Middle frontal gyrus (tissue), 1 donor: Measurements from ENCODE around the gene CBFA2T2.

Experiments used
- DNase-seq: peaks from one replicate; pipeline ENCODE4 v3.0.0-alpha.2; 2015; ENCODE audit warnings: low spot score; ENCODE audit errors: extremely low spot score

The CBFA2T2 gene

GRCh38 chr20:33664762-33665144 is 174.9 kb downstream of the CBFA2T2 start:
- no peak for DNase-seq

- peak; percentile 89 for DNase-seq
These were observed 176.7 kb downstream of the CBFA2T2 start, which contains the start of gene ACTL10 for GRCh38 chr20:33666293-33667244. Gene ACTL10 (plus strand): TSS chr20:33666943. CDS start chr20:33667498, 555 bp downstream.

DNA sequence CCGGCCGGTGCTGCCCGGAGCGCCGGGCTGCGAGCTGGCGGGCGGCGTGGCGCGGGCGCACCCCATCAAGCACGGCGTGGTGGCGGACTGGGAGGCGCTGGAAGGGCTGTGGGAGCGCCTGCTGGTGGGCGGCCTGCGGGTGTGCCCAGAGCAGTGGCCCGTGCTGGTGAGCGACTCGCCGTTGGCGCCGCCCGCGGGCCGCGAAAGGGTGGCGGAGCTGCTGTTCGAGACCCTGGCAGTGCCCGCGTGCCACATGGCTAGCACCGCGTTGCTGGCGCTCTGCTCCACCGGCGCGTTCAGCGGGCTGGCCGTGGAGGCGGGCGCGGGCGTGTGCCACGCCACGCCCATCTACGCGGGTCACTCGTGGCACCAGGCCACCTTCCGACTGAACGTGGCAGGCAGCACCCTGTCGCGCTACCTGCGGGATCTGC is 177.4 kb downstream of the CBFA2T2 start:
- no peak for DNase-seq

DNA sequence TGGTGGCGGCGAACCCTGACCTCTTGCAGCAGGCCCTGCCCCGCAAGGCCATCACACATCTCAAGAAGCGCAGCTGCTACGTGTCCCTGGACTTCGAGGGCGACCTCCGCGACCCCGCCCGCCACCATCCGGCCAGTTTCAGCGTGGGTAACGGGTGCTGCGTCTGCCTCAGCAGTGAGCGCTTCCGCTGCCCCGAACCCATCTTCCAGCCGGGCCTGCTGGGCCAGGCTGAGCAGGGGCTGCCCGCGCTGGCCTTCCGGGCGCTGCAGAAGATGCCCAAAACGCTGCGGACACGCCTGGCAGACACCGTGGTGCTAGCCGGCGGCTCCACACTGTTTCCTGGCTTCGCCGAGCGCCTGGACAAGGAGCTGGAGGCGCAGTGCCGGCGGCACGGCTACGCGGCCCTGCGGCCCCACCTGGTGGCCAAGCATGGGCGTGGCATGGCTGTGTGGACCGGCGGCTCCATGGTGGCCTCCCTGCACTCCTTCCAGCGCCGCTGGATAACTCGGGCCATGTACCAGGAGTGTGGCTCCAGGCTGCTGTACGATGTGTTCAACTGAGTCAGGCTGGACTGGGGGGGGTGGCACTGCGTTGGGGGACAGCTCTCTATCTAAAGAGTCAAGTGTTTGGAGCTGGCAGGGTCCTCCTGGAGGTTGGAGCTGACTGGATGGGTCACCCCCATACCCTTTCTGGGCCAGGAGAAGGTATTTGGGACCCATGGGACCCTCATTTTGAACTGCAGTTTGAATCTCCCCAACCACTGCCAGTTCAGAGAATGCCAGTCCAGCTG is 178.0 kb downstream of the CBFA2T2 start:
- DNase-seq: peak; percentile 51

- DNase-seq: no peak
These were observed 178.7 kb downstream of the CBFA2T2 start for GRCh38 chr20:33668466-33669155.

DNA sequence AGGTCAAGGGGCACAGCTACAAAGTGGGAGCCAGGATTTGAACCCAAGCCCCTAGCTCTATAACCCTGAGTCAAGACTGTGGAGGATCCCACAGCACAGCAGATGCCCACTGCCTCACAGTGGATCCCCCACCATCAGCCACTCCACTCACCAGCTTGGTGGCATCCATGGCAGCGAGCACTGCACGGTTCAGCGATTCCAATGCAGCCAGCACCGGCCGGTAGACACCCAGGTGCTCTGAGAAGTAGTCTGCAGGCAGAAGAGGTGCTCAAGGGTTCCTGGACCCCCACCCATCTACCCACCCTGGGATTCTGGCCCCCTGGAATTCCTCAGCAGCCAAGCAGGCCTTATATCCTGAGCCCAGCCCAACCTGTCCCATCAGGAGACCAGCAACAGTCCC is 179.3 kb downstream of the CBFA2T2 start:
- no peak for DNase-seq

DNA sequence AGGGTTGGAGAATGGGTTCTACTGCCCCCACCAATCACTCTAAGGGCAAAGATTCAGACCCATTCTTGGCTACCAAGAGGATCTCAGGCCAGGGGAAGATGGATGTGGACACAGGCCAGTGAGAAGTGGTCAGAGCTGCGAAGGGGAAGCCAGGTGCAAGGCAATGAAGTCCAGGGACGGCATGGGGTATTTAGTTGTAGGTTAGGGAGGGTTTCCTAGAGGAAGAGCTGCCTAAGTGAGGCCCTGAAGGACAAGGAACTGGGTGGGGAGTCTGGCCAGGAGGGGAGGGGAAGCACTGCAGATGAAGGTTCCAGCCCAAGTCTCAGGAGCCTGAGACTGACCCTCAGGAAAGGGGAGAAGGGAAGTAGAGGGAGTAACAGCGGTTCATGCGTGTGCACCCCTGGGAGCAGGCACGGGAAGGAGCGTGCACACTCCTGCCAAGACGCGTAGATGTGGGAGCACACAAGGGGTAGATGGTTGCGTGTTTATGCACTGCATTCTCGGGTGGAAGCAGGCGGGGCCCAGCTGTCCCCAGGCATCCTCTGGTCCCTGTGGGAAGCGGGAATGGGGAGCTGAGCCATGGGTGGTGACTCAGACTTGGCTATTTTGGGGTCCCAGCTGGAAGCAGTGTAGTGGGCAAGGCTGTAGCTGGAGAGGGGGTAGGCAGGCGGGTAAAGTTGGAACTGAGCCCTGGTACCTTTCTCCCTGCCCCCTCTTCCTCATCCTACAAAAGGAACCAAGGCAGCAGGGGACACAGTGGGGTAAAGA is 180.2 kb downstream of the CBFA2T2 start:
- DNase-seq: peak; percentile 73

DNA sequence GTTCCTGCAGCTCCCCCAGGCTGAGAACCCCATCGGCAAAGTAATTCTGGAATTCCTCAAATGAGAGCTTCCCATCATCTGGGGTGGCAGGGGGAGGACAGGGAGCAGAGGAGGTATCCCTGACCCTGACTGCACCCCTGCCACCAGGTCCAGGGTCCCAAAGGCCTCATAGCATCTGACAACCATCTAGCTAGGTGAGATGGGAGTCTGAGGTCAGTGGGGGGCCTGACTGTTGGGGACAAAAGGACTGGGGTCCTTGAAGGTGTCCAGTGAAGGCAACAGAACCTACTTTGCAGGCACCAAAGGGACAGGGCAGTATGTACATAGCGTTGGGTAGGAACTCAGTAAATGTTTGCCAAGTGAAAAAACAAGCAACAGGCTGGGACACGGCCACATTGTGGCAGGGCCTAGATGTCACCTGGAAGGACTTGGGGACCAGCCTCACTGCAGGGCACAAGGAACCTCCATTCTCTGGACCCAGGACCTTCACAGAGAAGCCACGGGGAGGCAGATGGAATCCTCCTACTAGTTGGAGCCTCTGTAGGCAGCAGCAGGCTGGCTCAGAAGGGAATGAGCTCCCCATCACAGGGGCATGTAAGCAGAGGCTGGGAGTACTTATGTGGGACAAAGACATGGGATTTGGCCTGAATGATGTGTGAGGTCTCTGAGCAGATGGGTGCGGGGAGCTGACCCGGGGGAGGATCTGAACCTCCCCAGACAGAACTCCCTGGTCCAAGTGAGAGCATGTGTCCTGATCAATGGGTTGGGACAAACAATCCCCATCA is 181.0 kb downstream of the CBFA2T2 start:
- DNase-seq: no peak

DNA sequence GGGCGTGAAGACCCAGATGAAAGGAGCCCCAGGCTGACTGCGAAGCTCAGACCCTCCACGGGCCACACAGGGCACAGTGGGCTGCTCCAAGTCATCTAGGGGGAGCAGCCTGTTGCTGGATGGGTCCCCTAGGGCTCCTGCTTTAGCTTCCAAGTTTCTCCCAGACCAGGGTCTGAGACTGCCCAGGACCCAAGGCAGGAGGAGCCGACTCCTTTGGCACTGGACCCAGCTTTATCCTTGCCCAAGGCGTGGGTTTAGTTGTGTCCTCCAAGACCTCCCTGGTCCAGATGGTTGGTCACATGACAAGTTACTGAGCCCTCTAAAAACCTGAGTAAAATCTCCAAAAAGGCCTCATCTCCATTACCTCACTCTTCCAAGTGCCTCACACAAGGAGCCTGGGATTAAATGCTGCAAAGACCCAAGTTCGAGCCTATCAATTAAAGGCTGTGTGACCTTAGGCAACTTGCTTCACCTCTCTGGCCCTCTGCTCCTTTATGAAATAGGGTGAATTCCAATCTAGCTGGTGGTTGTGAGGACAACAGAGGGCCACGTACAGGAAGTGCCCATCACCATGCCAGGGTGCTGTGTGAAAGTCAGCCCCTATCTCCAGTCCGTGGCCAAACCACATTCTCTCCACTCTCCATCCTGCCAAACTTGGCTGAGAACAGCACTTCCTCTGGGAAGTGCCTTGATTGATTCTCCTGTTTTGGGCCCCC is 181.8 kb downstream of the CBFA2T2 start:
- DNase-seq: no peak

DNA sequence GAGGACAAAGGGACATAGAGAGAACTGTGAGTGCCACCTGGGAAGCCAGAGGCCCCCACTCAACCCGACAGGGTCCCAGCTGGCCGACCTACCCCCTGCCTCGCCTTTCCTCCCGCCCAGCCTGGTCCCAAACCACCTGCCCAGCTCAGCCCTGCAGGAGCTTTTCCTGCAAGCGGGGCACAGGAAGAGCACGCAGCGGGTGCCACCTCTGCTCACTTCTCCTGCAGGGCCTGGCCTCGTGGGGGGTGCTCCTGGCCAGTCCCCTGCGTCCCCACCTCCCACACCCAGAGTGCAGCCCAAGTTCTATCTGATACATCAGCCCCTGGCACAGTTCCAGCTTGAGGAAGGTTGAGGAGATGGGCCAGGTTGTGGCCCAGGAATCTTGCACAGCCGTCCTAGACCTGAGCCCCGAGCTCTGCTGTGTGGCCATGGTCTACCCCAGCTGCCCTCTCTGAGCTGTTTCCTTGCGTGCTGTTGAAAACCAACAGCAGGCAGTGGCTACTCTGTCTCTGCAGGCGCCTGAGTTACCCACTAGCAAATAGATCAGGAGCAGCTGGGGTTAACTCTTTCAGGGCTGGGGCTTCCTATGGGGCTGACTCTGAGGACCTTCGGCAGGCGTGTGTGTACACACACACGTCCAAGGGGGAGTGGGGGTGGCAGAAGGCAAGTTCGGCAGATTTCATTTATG is 182.7 kb downstream of the CBFA2T2 start:
- DNase-seq: no peak

DNA sequence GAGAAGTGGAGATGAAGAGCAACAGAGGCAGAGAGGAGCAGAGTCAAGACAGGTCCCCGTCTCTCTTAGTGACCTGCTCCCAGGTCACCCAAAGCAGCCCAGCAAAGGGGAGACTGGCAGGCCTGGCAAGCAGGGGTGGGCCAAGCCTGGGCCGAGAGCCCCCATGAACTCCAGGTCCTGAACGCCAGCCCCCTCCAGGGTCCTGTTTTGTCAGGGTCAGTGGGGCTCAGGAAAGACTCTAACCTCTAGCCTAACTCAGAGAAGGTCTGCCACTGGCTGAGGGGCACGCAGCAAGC is 183.2 kb downstream of the CBFA2T2 start:
- DNase-seq: no peak

DNA sequence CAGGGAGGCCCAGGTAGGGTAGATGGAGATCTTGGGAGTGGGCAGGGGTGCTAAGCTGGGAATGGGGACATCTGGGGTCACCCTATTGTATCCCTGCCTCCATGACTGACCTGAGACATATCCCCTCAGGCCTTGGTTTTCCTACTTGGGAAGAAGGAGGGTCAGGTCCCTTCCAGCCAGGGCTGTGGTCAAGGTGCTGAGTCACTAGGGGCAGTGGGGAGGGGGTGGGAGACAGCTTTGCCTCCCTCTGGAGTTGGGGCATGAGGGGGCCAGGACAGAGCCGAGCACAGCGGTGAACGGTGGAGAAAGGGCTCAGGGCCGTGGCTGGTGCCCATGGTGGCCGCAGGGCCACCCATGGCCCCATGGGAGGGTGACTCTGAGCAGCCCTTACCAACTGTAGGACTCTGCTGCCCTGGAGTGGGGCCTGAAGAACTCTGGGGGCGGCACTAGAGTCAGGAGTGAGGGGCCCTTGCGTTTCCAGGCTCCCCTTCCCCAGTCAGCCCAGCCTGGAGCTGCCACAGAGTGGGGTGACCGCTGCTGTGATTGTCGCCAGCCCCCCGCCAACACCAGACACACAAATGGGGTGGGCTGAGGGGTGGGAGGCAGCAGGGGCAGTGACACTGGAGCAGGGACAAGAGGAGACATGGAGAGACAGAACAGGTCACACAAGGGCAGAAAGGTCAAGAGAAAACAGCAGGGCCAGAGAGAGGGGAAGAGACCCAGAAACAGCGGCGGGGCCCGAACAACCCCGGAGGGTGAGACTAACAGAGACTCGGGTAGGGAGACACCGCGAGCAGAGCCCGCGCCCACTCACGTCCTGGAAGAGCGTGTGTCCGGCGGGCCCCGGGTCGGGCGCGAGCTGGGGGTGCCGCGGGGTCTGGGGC is 183.8 kb downstream of the CBFA2T2 start:
- no peak for DNase-seq

DNA sequence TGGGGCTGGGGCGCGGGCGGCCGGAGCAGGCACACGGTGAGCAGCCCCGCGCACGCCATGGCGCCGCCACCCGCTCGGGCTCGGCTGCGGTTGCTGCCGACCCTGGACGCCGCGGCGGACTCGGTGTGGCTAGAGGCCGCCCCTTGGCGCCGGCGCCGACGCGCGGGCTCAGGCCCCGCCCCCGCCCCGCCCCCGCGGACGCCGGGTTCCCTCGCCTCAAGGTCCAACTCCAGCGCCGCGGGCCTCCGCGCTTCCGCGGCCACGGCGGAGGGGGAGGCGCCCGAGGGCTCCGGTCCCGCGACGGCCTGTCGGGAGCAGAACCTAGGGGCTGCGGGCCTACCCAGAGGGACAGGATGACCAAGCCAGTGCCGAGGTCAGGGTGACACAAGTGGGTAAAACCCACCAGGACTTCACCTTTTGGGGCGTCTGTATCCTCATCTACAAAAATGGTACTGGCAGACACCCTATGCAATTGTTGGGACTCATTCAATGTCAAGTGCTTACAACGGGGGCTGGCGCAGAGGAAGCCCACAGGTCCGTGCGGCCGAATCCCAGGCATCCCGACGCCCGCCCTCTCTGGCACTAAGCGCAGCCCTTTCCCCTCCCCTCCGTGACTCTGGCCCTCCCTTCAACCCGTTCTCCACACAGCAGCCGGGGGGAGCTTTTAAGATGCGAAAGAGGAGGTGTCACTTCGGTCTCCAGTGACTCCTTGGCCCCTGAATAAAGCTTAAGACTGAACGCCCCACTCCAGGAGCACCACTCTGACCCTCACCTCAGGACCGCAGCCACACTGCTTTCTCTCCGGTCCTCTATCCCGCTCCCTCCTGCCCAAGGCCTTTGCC is 184.6 kb downstream of the CBFA2T2 start, which contains the start of gene NECAB3:
NECAB3 (minus strand) TSS at position 135 of the 842 bp plus-strand sequence; CDS start at position 59, 76 bp downstream.
- DNase-seq: peak; percentile 67

- no peak for DNase-seq
These were observed 185.5 kb downstream of the CBFA2T2 start for GRCh38 chr20:33675136-33675959.

- no peak for DNase-seq
These were observed 186.2 kb downstream of the CBFA2T2 start for GRCh38 chr20:33676121-33676520.
